Right lobe of liver (tissue), 6 donors: ENCODE results near the gene IRF2BP2. TPM values are rescaled to one million over a fixed set of nuclear protein-coding genes. Genes with fewer than 3 reads are reported as not detected.

Source experiments
- ATAC-seq, 4 donors: fragments of 200-7000 bp; cut with Tn5 transposase; one replicate each; pipeline ENCODE4 v1.9.1; 2020; ENCODE audit warnings: mild to moderate bottlenecking in 4 of 4, moderate library complexity in 4 of 4
- DNase-seq, 3 donors: peaks; one replicate each; pipeline ENCODE4 v3.0.0-alpha.2; 2020
- H3K27ac ChIP-seq, 3 donors: fragments of 200-600 bp; one replicate each; pipeline ENCODE4 v1.8.0; 2022
- H3K27me3 ChIP-seq, 2 donors: fragments of 200-600 bp; one replicate each; pipeline ENCODE4 v1.8.0; 2022
- H3K36me3 ChIP-seq, 4 donors: fragments of 200-600 bp; sonication (generic) in 1 of 4; one replicate each; pipeline versions ENCODE4 v1.5.1 to v1.8.0; 2017 to 2022; ENCODE audit warnings: control low read depth in 1 of 4
- H3K4me1 ChIP-seq, 4 donors: fragments of 200-600 bp; sonication (generic) in 1 of 4; one replicate each; pipeline versions ENCODE4 v1.5.1 to v1.8.0; 2017 to 2022; ENCODE audit warnings: control low read depth in 1 of 4
- H3K4me3 ChIP-seq, 3 donors: fragments of 200-600 bp; one replicate each; pipeline ENCODE4 v1.8.0; 2022
- H3K9me3 ChIP-seq, 4 donors: fragments of 200-600 bp; sonication (generic) in 1 of 4; one replicate each; pipeline versions ENCODE4 v1.5.1 to v1.8.0; 2017 to 2022; ENCODE audit warnings: control low read depth in 1 of 4
- CTCF ChIP-seq, 4 donors: fragments of 200-600 bp in 3 of 4; fragments of 450-650 bp in 1 of 4; IDR thresholded peaks; one replicate each; pipeline versions ENCODE4 v1.5.1 to v1.8.0; 2016 to 2022; ENCODE audit warnings: antibody characterized with exemption in 4 of 4, mild to moderate bottlenecking in 2 of 4
- POLR2A ChIP-seq: fragments of 450-650 bp; IDR thresholded peaks from one replicate; pipeline ENCODE4 v1.6.1; 2017; ENCODE audit warnings: antibody characterized with exemption, mild to moderate bottlenecking
- WGBS: methylation state at CpG from one replicate; pipeline ENCODE4 v1.1.6; 2018; ENCODE audit warnings: low coverage, low lambda C conversion rate; ENCODE audit not compliant: insufficient coverage; ENCODE audit errors: missing lambda C conversion rate; 5-methylcytosine and 5-hydroxymethylcytosine counted together
- intact Hi-C, 2 donors: fragments of 100-400 bp; cut with DNase I; formaldehyde crosslinking; loops; one replicate each; pipeline versions ENCODE4 v1.11.2 to v1.14.1; 2022
- total RNA-seq, 6 experiments: library from RNA; depleted of rRNA in 2 of 6; stranded (reverse); fragments of >200 nt in 2 of 6; fragmentation: NEBNext Ultra II Directional in 3 of 6; extraction: Animal tissue kit (Norgen Biotek cat#: 25700) in 3 of 6; gene quantifications; one replicate each; pipeline versions ENCODE4 v1.1.0 to v1.2.4, GENCODE V29; 2016 to 2023
- donor health status: DM: no; HTN: yes; CAD: no.
- donor health status: DM: no; HTN: no; CAD: no.
- donor health status: DM: no; HTN: no; CAD: no.
- donor health status: DM: no; HTN: yes; CAD: no.
- donor health status: DM: no; HTN: yes; CAD: no.

The IRF2BP2 gene
- total RNA-seq, 6 experiments from 2014 or later = 35.3 to 93.2 (median 56.8) TPM

- no peak overlapping the region for H3K27ac ChIP-seq
- no peaks in the 10 kb centered on the region for H3K36me3 ChIP-seq
- TF ChIP-seq POLR2A (no peak), CTCF (IDR thresholded peaks at IDR 0.05) (no peak)
- no peak for ATAC-seq
- H3K4me1 ChIP-seq = peaks cover 0 to 15% (median 1%) of the 10 kb centered on the region in 4 donors
- DNase-seq = no peak
- no peaks in the 10 kb centered on the region for H3K27me3 ChIP-seq
- H3K9me3 ChIP-seq = no peaks in the 10 kb centered on the region
- H3K4me3 ChIP-seq = no peak overlapping the region
- WGBS = 85% methylated on average over 5 of the region's 5 CpGs
- intact Hi-C loops = no loop called here
These were observed 18.1 kb upstream of the IRF2BP2 start for GRCh38 chr1:234628089-234628488.

DNA sequence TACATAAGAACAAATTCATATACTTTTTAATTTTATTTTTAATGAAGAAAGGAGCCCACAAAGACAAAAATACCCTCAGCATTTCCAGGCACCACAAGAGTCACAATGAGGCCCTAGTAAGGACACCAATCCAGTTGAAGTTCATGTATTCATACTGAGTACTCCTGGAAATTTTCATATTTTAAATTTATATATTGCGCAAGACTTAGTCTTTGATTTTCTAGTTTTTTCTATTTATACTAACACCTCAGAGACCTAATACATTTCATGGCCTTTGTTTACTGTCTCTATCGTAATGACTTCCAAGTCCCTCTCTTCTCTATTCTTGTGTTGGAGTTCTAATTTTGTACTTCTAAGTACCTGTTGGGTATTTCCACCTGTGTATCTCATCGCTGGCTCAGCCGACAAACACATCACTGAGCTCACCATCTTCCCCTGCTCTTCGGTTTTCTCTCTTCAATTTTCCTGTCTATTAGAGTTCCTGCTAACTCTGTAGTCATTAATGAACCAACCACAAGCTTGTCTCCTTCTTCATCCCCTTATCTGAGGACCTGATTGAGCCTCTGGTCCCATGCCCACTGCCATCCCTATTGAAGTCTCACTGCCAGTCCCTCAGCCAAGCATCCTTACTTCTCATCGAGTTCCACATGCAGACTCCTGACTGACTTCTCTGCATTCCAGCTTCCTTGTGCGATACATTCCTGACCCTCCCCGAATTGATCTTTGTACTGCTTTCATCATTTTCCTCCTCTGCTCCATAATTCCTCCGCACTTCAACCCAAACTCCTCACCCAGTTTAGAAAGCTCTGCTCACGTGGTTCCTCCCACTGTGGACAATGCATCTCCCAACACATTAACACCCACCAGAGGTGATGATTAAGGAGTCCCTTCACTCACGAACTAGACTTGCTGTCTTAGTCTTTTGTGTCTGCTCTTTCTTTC is 17.3 kb upstream of the IRF2BP2 start:
- ATAC-seq = no peak
- DNase-seq = no peak
- H3K36me3 ChIP-seq = no peaks in the 10 kb centered on the region
- peaks cover 0 to 21% (median 3%) of the 10 kb centered on the region in 4 donors for H3K4me1 ChIP-seq
- intact Hi-C loops = no loop called here
- H3K4me3 ChIP-seq = no peak overlapping the region
- no peaks in the 10 kb centered on the region for H3K27me3 ChIP-seq
- H3K9me3 ChIP-seq = no peaks in the 10 kb centered on the region
- 85% methylated on average over 11 of the region's 11 CpGs for WGBS
- H3K27ac ChIP-seq = no peak overlapping the region
- TF ChIP-seq POLR2A (no peak), CTCF (IDR thresholded peaks at IDR 0.05) (no peak)

- no peaks in the 10 kb centered on the region for H3K27me3 ChIP-seq
- no peaks in the 10 kb centered on the region for H3K36me3 ChIP-seq
- H3K9me3 ChIP-seq = no peaks in the 10 kb centered on the region
- no peak for DNase-seq
- no peak for ATAC-seq
- H3K4me1 ChIP-seq = peaks cover 0 to 29% (median 5%) of the 10 kb centered on the region in 4 donors
- intact Hi-C loops = no loop called here
- no peak overlapping the region for H3K27ac ChIP-seq
- H3K4me3 ChIP-seq = no peak overlapping the region
- 96% methylated on average over 6 of the region's 6 CpGs for WGBS
- TF ChIP-seq POLR2A = no peak
- no peak for TF ChIP-seq CTCF (IDR thresholded peaks at IDR 0.05)
These were observed 16.4 kb upstream of the IRF2BP2 start for GRCh38 chr1:234626391-234626790.

GRCh38 chr1:234624724-234625117 is 14.7 kb upstream of the IRF2BP2 start:
- no peak for ATAC-seq

More at GRCh38 chr1:234624724-234625117, 14.7 kb upstream of the IRF2BP2 start:
- TF ChIP-seq CTCF (IDR thresholded peaks at IDR 0.05) = no peak
- no peak for TF ChIP-seq POLR2A
- Histone ChIP-seq H3K36me3 (no peaks in the 10 kb centered on the region), H3K4me3 (no peak overlapping the region), H3K9me3 (no peaks in the 10 kb centered on the region), H3K27me3 (no peaks in the 10 kb centered on the region), H3K4me1 (peaks cover 0 to 42% (median 8%) of the 10 kb centered on the region in 4 donors), H3K27ac (peak overlapping the region in 2 of 3 donors; percentile 33 to 79)
- intact Hi-C loops = no loop called here
- 62% methylated on average over 2 of the region's 3 CpGs for WGBS
- DNase-seq = no peak
